GM23248 (cell line): Measurements from ENCODE around the gene ENTPD8.

Experiments used
- EZH2 ChIP-seq: fragments of 200-600 bp; sonication (generic); IDR thresholded peaks from 2 replicates; pipeline ENCODE4 v1.6.1; 2018; ENCODE audit warnings: antibody characterized with exemption, mild to moderate bottlenecking; ENCODE audit not compliant: insufficient read depth, poor library complexity, severe bottlenecking
- EZH2phosphoT487 ChIP-seq: fragments of 200-600 bp; sonication (generic); IDR thresholded peaks from 2 replicates; pipeline ENCODE4 v1.6.1; 2018; ENCODE audit warnings: antibody characterized with exemption, moderate library complexity, mild to moderate bottlenecking, low read depth; ENCODE audit not compliant: insufficient read depth

DNA sequence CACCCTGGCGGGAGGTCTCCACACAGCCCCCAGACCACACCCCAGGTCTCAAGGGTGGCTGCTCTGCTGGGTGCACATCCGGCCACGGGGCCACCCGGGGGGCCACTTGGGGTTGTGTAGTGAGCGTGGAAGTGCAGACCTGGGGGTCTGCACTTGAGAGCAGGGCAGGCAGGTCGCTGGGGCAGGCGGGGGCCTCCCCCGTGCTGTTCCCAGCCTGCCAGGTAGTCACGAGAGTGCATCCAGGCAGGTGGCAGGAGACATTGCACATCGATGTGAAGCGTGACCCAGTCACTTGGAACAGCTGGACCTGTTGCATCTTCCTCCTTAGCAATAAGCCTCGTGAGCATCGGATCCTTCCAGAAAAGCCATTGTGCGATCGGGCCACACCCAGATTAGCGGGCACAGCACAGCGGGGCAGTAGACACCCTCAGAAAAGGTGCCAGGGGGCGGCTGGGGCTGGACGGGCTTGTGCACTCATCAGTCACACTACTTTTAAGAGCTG lies 4.8 kb upstream of the ENTPD8 start:
- no peak for TF ChIP-seq EZH2
- TF ChIP-seq EZH2phosphoT487, result no peak
